Lower leg skin (tissue), 3 donors: ENCODE measurements around the gene TYMS.

ENCODE experiments used
- POLR2A ChIP-seq, 2 donors: fragments of 450-650 bp; IDR thresholded peaks; one replicate each; pipeline ENCODE4 v1.6.1; 2016 to 2017; ENCODE audit warnings: antibody characterized with exemption in 2 of 2, mild to moderate bottlenecking in 1 of 2, moderate library complexity in 1 of 2
- TF ChIP-seq, protein P1 (sequence below), 3 donors: fragments of 450-650 bp; IDR thresholded peaks; one replicate each; pipeline ENCODE4 v1.5.1; 2016; ENCODE audit warnings: antibody characterized with exemption in 3 of 3, mild to moderate bottlenecking in 3 of 3, moderate library complexity in 2 of 3

DNA sequence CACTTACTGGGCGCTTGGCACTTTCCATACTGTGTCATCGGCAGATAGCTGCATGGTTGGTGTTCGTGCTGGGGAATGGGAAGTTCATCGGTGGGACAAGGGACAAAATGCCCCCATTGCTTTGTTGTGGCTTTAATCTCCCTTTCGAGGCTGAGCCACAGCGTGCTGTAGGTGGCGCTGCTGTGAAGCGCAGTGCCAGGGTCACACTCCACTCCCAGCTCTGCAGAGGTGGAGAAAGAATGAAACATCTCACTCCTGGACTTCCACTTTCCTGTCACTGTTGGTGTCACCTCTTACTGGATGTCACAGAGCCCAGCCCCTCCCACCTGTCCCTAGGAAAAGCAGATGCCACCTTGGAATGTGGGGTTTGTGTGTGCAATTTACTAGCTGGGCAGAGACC is 8.7 kb downstream of the TYMS start:
- TF ChIP-seq, protein P1, sequence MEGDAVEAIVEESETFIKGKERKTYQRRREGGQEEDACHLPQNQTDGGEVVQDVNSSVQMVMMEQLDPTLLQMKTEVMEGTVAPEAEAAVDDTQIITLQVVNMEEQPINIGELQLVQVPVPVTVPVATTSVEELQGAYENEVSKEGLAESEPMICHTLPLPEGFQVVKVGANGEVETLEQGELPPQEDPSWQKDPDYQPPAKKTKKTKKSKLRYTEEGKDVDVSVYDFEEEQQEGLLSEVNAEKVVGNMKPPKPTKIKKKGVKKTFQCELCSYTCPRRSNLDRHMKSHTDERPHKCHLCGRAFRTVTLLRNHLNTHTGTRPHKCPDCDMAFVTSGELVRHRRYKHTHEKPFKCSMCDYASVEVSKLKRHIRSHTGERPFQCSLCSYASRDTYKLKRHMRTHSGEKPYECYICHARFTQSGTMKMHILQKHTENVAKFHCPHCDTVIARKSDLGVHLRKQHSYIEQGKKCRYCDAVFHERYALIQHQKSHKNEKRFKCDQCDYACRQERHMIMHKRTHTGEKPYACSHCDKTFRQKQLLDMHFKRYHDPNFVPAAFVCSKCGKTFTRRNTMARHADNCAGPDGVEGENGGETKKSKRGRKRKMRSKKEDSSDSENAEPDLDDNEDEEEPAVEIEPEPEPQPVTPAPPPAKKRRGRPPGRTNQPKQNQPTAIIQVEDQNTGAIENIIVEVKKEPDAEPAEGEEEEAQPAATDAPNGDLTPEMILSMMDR (IDR thresholded peaks at IDR 0.05): no peak
- no peak for TF ChIP-seq POLR2A (IDR thresholded peaks at IDR 0.05)
